Cardiac fibroblast (primary cell): Measurements from ENCODE around the gene APLNR.

Experiments used
- DNase-seq, 2 donors: peaks; one replicate each; pipeline versions ENCODE4 v3.0.0 to v3.0.0-alpha.2; 2010; ENCODE audit warnings: low read depth in 2 of 2
- H3K4me3 ChIP-seq, 2 donors: replicated peaks in 1 of 2; 1 replicate in 1 of 2; 2 replicates in 1 of 2; pipeline ENCODE4 v1.5.1; 2011; ENCODE audit warnings: low read depth in 2 of 2, low read length in 2 of 2, mild to moderate bottlenecking in 2 of 2, moderate library complexity in 1 of 2
- TF ChIP-seq, protein P1 (sequence below): IDR thresholded peaks from one replicate; pipeline ENCODE4 v1.5.1; 2011; ENCODE audit warnings: low read depth, mild to moderate bottlenecking, low read length, inconsistent platforms

The APLNR gene

DNA sequence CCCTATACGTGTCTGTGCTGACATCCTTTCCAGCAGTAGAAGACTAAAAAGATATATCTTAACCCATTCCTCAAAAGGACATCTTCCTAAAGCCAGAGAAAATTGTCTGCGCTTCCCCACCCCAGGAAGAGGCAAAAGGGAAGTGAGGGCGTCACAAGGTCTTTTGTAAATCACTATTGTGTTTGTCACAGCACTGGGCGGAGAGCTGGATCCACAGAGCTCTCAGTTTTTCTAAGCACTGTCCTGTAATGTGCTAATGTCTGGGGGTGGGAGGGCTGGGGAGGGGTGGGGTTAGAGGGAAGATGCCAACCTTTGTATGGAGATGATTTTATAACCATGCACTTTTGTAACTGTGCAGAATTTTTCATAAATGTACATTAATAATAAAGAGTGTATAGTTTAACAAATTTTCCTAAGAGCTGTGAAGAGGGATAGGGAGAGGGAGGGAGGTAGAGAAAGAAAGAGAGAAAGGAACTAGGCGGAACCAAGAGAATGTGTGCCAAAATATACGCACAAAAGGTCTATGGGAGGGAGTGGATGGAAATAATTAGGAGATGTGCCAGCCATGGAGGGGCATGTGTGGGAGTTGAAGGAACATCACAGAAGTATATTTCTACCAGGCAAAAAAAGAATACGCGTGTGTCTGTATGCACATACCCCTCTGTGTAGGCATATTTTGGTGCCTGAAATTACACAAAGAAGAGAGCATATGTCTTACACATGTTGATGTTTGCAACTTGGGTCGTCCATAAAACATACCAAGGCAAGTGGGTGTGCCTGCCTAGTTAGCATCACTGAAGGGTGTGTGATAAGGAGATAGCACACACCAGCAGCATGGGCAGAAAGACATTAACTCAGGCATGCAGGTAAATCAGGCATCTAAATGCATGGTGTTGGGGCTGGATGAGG is 45.5 kb downstream of the APLNR start:
- no peak for DNase-seq
- TF ChIP-seq, protein P1, sequence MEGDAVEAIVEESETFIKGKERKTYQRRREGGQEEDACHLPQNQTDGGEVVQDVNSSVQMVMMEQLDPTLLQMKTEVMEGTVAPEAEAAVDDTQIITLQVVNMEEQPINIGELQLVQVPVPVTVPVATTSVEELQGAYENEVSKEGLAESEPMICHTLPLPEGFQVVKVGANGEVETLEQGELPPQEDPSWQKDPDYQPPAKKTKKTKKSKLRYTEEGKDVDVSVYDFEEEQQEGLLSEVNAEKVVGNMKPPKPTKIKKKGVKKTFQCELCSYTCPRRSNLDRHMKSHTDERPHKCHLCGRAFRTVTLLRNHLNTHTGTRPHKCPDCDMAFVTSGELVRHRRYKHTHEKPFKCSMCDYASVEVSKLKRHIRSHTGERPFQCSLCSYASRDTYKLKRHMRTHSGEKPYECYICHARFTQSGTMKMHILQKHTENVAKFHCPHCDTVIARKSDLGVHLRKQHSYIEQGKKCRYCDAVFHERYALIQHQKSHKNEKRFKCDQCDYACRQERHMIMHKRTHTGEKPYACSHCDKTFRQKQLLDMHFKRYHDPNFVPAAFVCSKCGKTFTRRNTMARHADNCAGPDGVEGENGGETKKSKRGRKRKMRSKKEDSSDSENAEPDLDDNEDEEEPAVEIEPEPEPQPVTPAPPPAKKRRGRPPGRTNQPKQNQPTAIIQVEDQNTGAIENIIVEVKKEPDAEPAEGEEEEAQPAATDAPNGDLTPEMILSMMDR: no peak
- no peak overlapping the region for H3K4me3 ChIP-seq

DNA sequence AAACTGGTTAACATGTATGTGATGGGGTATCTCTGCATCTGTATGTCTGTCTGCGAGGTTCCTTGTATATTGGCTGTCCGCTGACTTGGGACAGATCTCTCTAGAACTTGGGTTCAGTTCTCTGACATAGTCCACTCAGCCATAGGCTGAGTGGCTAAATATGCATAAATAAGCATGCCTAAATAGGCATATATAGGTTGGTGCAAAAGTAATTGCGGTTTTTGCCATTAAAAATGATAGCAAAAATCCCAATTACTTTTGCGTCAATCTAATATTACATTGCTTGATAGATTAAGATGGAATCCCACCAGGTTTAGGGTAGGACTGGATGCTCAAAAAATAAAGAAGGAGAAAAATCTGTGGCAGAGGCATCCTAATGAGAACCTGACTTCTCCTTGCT is 46.5 kb downstream of the APLNR start:
- TF ChIP-seq, protein P1: no peak
- H3K4me3 ChIP-seq: no peak overlapping the region
- no peak for DNase-seq
